HepG2 (cell line): ENCODE measurements around the gene MARCHF11. TPM values are rescaled to one million over a fixed set of nuclear protein-coding genes. Genes with fewer than 3 reads are reported as not detected.

ENCODE experiments used
- ATAC-seq: fragments of 200-7000 bp; cut with Tn5 transposase; 3 replicates; pipeline ENCODE4 v1.9.1; 2020; ENCODE audit warnings: mild to moderate bottlenecking, moderate library complexity
- BruUV-seq: library from RNA; stranded (reverse); fragments of 400-500 nt; replicated peaks from 2 replicates; lab custom pipeline; 2021; lab: Mats Ljungman, UMichigan
- CTCF ChIA-PET: fragments of 300-600 bp; formaldehyde crosslinking; extraction: SDS; loops from one replicate; lab custom pipeline; 2021; ENCODE audit warnings: low total read pairs, inconsistent platforms, low intra/inter-chr PET ratio; lab: Yijun Ruan, JAX
- POLR2A ChIA-PET: fragments of 350-600 bp; sonication (Branson Sonifier 250); formaldehyde crosslinking; loops from one replicate; lab custom pipeline; 2020; ENCODE audit warnings: antibody characterized with exemption, inconsistent platforms; lab: Yijun Ruan, JAX
- DNase-seq: peaks from one replicate; pipeline ENCODE4 v3.0.0-alpha.2; 2015; ENCODE audit warnings: low spot score
- FAIRE-seq: peaks from 3 replicates; lab custom pipeline; 2011; peaks lifted over from hg19 to GRCh38; lab: Jason Lieb, UNC
- H2AFZ ChIP-seq: one replicate; pipeline ENCODE4 v1.6.1; 2011; ENCODE audit warnings: low read length, inconsistent platforms
- H3K27ac ChIP-seq: fragments of 300-600 bp; 3 replicates; pipeline ENCODE4 v1.8.0; 2011; ENCODE audit warnings: mixed run types, mild to moderate bottlenecking, mixed read lengths, low read length, inconsistent platforms; ENCODE audit not compliant: insufficient read depth; ENCODE audit errors: extremely low read length
- H3K27me3 ChIP-seq, 2 experiments: fragments of 200-600 bp in 1 of 2; 2 replicates in 1 of 2; 3 replicates in 1 of 2; pipeline versions ENCODE4 v1.6.0 to v1.8.0; 2011; ENCODE audit warnings: low read length in 2 of 2, mild to moderate bottlenecking in 2 of 2, moderate library complexity in 2 of 2, inconsistent platforms in 1 of 2; ENCODE audit not compliant: insufficient read depth in 2 of 2, control insufficient read depth in 1 of 2
- H3K36me3 ChIP-seq, 2 experiments: fragments of 200-600 bp in 1 of 2; replicated peaks in 1 of 2; 2 replicates in 1 of 2; 3 replicates in 1 of 2; pipeline versions ENCODE4 v1.5.1 to v1.8.0; 2011; ENCODE audit warnings: low read length in 2 of 2, inconsistent platforms in 1 of 2; ENCODE audit not compliant: insufficient read depth in 2 of 2, control insufficient read depth in 1 of 2
- H3K4me1 ChIP-seq: 2 replicates; pipeline ENCODE4 v1.5.1; 2012; ENCODE audit warnings: low read length, inconsistent platforms; ENCODE audit not compliant: insufficient read depth
- H3K4me2 ChIP-seq: 2 replicates; pipeline ENCODE4 v1.6.0; 2011; ENCODE audit warnings: low read depth, low read length, inconsistent platforms
- H3K4me3 ChIP-seq, 3 experiments: fragments of 200-600 bp in 1 of 3; sonication (generic), shearing (Covaris generic) in 1 of 3; replicated peaks in 1 of 3; 2 replicates each; pipeline ENCODE4 v1.5.1; 2011 to 2016; ENCODE audit warnings: low read length in 3 of 3, inconsistent platforms in 2 of 3, low read depth in 2 of 3, mild to moderate bottlenecking in 2 of 3, control low read depth in 1 of 3, mixed read lengths in 1 of 3; ENCODE audit not compliant: insufficient read depth in 1 of 3
- H3K79me2 ChIP-seq: one replicate; pipeline ENCODE4 v1.6.1; 2011; ENCODE audit warnings: low read length, inconsistent platforms; ENCODE audit not compliant: insufficient read depth
- H3K9ac ChIP-seq: 2 replicates; pipeline ENCODE4 v1.6.0; 2011; ENCODE audit warnings: mild to moderate bottlenecking, low read depth, low read length, inconsistent platforms; ENCODE audit not compliant: insufficient read depth
- H3K9me3 ChIP-seq: 2 replicates; pipeline ENCODE4 v1.5.1; 2012; ENCODE audit warnings: mild to moderate bottlenecking, low read length
- H4K20me1 ChIP-seq: 2 replicates; pipeline ENCODE4 v1.6.0; 2011; ENCODE audit warnings: inconsistent platforms, mild to moderate bottlenecking, low read length, moderate library complexity; ENCODE audit not compliant: insufficient read depth
- IRF2 ChIP-seq: IDR thresholded peaks from 2 replicates; pipeline ENCODE4 v1.6.1; 2018; ENCODE audit warnings: missing genetic modification reagents, missing compliant biosample characterization
- NBN ChIP-seq: fragments of 450-650 bp; conservative IDR thresholded peaks from 2 replicates; pipeline ENCODE4 v1.6.1; 2017
- PREB ChIP-seq: sonication (generic); formaldehyde crosslinking; IDR thresholded peaks from 2 replicates; pipeline ENCODE4 v1.4.0; 2020; ENCODE audit warnings: missing genetic modification reagents
- RFX1 ChIP-seq: fragments of 450-650 bp; IDR thresholded peaks from 2 replicates; pipeline ENCODE4 v1.6.1; 2017
- ZNF382 ChIP-seq: sonication (generic); formaldehyde crosslinking; IDR thresholded peaks from 2 replicates; pipeline ENCODE4 v1.5.0; 2020; ENCODE audit warnings: missing genetic modification reagents, mild to moderate bottlenecking, borderline replicate concordance
- ZNF816 ChIP-seq: sonication (generic); formaldehyde crosslinking; IDR thresholded peaks from 2 replicates; pipeline ENCODE4 v1.8.0; 2022; ENCODE audit warnings: missing genetic modification reagents, mild to moderate bottlenecking, borderline replicate concordance
- ZNF883 ChIP-seq: sonication (generic); formaldehyde crosslinking; IDR thresholded peaks from 2 replicates; pipeline ENCODE4 v1.5.1; 2020; ENCODE audit warnings: mild to moderate bottlenecking, missing genetic modification reagents; ENCODE audit errors: not compliant biosample characterization
- ZSCAN12 ChIP-seq: sonication (generic); formaldehyde crosslinking; IDR thresholded peaks from 2 replicates; pipeline ENCODE4 v1.9.0; 2021; ENCODE audit warnings: mild to moderate bottlenecking, missing genetic modification reagents
- WGBS: methylation state at CpG from one replicate; pipeline ENCODE4 v1.1.6; 2017; ENCODE audit warnings: low lambda C conversion rate; 5-methylcytosine and 5-hydroxymethylcytosine counted together
- in situ Hi-C: cut with HindIII; loops from 2 replicates; pipeline ENCODE4 v1.10.0; 2017; ENCODE audit warnings: low pct_unique_long_range_greater_than_20kb; ENCODE audit not compliant: extremely low pct_ligation_motif_present
- intact Hi-C: fragments of 100-400 bp; cut with micrococcal nuclease; formaldehyde crosslinking; loops from one replicate; pipeline ENCODE4 v1.10.0; 2022; ENCODE audit not compliant: unreplicated experiment
- polyA plus RNA-seq, 8 experiments: library from polyadenylated mRNA; depleted of rRNA in 3 of 8; stranded (reverse) in 7 of 8; unstranded in 1 of 8; fragments of >200 nt; fragmentation: Illumina TruSeq in 4 of 8; extraction: Trizol in 4 of 8; gene quantifications; 2 replicates each; pipeline versions ENCODE4 v1.2.1 to v1.2.3, GENCODE V29; 2011 to 2016; ENCODE audit warnings: low read depth in 4 of 8, missing spikeins in 1 of 8, mixed read lengths in 1 of 8; ENCODE audit not compliant: insufficient read depth in 1 of 8
- total RNA-seq, 5 experiments: library from RNA; depleted of rRNA; stranded (reverse); fragments of >200 nt; fragmentation: Illumina TruSeq; extraction: Trizol; gene quantifications; 2 replicates each; pipeline ENCODE4 v1.2.3, GENCODE V29; 2016; ENCODE audit warnings: low read depth in 1 of 5

MARCHF11 gene
- total and polyA plus RNA-seq, 2 of the 13 experiments (the other 11 are each of a cell fraction or from before 2014, with no cell fraction given): not detected

DNA sequence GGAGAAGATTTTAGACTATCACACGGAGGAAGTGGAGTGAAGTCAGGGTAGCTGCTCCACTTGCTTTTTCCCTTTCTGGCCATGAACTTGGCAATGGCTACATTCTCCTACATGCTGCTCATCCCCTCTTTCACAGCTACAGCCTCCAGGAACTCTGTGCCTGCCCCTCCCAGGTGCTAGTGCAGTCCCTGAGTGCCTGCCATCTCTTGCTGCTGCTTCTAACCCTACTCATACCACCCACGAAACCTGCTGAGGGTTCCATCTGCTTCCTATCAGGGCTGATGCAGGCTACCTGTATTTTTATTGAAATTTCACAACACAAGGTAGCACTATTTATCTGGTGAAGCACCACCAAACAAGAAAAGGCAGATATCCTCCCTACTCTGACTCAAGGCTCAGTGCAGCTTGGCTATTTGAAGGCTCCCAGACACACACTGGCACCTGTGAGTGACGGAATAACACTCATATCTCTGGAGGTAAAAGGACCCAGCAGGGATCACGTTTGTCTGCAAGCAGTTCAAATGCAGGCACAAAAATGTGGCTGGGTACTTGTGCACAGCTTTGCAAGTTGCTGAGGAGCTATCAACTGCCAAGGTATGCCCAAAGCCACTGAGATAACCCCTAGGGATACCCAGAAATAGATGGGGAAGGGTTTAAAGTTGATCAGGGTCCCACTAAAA lies 51.6 kb downstream of the MARCHF11 start:
- Histone ChIP-seq H2AFZ (no peak overlapping the region), H3K9ac (no peak overlapping the region), H3K4me3 (no peak overlapping the region), H3K27me3 (no peaks in the 10 kb centered on the region), H3K27ac (no peak overlapping the region), H3K9me3 (no peaks in the 10 kb centered on the region), H4K20me1 (no peaks in the 10 kb centered on the region), H3K79me2 (no peaks in the 10 kb centered on the region), H3K4me1 (no peaks in the 10 kb centered on the region), H3K4me2 (no peak overlapping the region), H3K36me3 (no peaks in the 10 kb centered on the region)
- POLR2A ChIA-PET: no interaction called here
- WGBS: 0% methylated on average over 4 of the region's 4 CpGs
- ATAC-seq (no peak), DNase-seq (no peak), FAIRE-seq (no peak)
- in situ Hi-C loops: no loop called here
- intact Hi-C loops: no loop called here
- no TSS peak for BruUV-seq
- CTCF ChIA-PET: no interaction called here
- TF ChIP-seq NBN (no peak), ZNF382 (CRISPR knock-in tag) (no peak), IRF2 (CRISPR knock-in tag) (no peak), ZNF816 (no peak), ZNF883 (CRISPR knock-in tag) (no peak), PREB (CRISPR knock-in tag) (no peak)
- TF ChIP-seq, all 625 proteins: peak for 0

DNA sequence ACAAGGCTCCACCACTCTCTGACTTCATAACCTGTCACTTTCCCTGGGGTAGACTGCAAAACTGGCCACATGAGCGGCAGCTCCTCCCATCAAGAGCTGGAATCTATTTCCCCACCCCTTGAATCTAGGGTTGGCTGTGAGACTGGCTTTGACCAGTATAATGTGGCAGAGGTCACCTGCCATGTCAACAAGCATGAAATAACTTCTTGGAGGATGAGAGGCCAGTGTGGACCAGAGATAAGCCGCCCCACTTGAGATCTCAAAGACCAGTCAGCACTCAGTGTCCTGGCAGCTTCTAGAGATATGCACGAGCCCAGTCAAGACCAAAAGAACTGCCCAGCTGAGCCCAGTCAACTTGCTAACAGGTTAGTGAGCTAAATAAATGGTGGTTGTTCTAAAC lies 59.0 kb downstream of the MARCHF11 start:
- no peaks in the 10 kb centered on the region for H3K36me3 ChIP-seq
- no peaks in the 10 kb centered on the region for H3K9me3 ChIP-seq
- DNase-seq: no peak
- no peak overlapping the region for H3K4me3 ChIP-seq
- no peak overlapping the region for H3K27ac ChIP-seq
- BruUV-seq: no TSS peak
- CTCF ChIA-PET: no interaction called here
- no peak for ATAC-seq
- in situ Hi-C loops: no loop called here
- no peak for FAIRE-seq
- H4K20me1 ChIP-seq: no peaks in the 10 kb centered on the region
- H3K4me2 ChIP-seq: no peak overlapping the region
- intact Hi-C loops: no loop called here
- TF ChIP-seq ZSCAN12 (no peak), RFX1 (no peak)
- H3K27me3 ChIP-seq: no peaks in the 10 kb centered on the region
- 8% methylated on average over 1 of the region's 3 CpGs for WGBS
- no peak overlapping the region for H2AFZ ChIP-seq
- H3K9ac ChIP-seq: no peak overlapping the region
- H3K79me2 ChIP-seq: no peaks in the 10 kb centered on the region
- POLR2A ChIA-PET: no interaction called here
- no peaks in the 10 kb centered on the region for H3K4me1 ChIP-seq
